H1 (cell line): ENCODE results near the gene ZRANB3. TPM values are rescaled to one million over a fixed set of nuclear protein-coding genes. Genes with fewer than 3 reads are reported as not detected.

Source experiments
- CTCF ChIA-PET: fragments of 300-600 bp; sonication (Branson Sonifier 250); formaldehyde crosslinking; loops from one replicate; lab custom pipeline; 2021; ENCODE audit not compliant: partially characterized antibody; lab: Charles Lee
- POLR2A ChIA-PET: fragments of 300-600 bp; sonication (Branson Sonifier 250); formaldehyde crosslinking; loops from one replicate; lab custom pipeline; 2021; ENCODE audit warnings: inconsistent platforms; ENCODE audit not compliant: partially characterized antibody; lab: Charles Lee
- DNase-seq, 2 experiments: peaks; one replicate each; pipeline versions ENCODE4 v3.0.0 to v3.0.0-alpha.2; 2010 to 2022; ENCODE audit warnings: low spot score in 2 of 2, low read depth in 1 of 2, mixed read lengths in 1 of 2
- FAIRE-seq: peaks from 2 replicates; lab custom pipeline; 2011; peaks lifted over from hg19 to GRCh38; lab: Jason Lieb, UNC
- H2AFZ ChIP-seq: 2 replicates; pipeline ENCODE4 v1.8.1; 2012; ENCODE audit warnings: low read length, inconsistent platforms
- H2AK5ac ChIP-seq: 2 replicates; pipeline ENCODE4 v1.6.1; 2013; ENCODE audit warnings: low read depth, low read length
- H2BK120ac ChIP-seq: replicated peaks from 2 replicates; pipeline ENCODE3; 2013; ENCODE audit warnings: low read depth, low read length, inconsistent platforms
- H2BK12ac ChIP-seq: 2 replicates; pipeline ENCODE4 v1.6.1; 2013; ENCODE audit warnings: low read depth, low read length
- H2BK15ac ChIP-seq: 2 replicates; pipeline ENCODE4 v1.6.1; 2013; ENCODE audit warnings: low read length
- H2BK20ac ChIP-seq: 2 replicates; pipeline ENCODE4 v1.6.1; 2013; ENCODE audit warnings: low read length
- H2BK5ac ChIP-seq: 2 replicates; pipeline ENCODE4 v1.6.1; 2013; ENCODE audit warnings: low read depth, low read length
- H3K14ac ChIP-seq: 2 replicates; pipeline ENCODE4 v1.6.1; 2013; ENCODE audit warnings: inconsistent platforms; ENCODE audit not compliant: insufficient read length
- H3K18ac ChIP-seq: 2 replicates; pipeline ENCODE4 v1.6.1; 2013; ENCODE audit warnings: low read length; ENCODE audit errors: extremely low read depth
- H3K23ac ChIP-seq: 2 replicates; pipeline ENCODE4 v1.6.1; 2013; ENCODE audit warnings: inconsistent platforms; ENCODE audit not compliant: insufficient read length
- H3K23me2 ChIP-seq: 2 replicates; pipeline ENCODE4 v1.6.1; 2013; ENCODE audit warnings: low read depth, low read length
- H3K27ac ChIP-seq: 2 replicates; pipeline ENCODE4 v1.6.1; 2011; ENCODE audit warnings: low read depth, low read length, inconsistent platforms
- H3K27me3 ChIP-seq, 4 experiments: replicated peaks in 1 of 4; 1 replicate in 1 of 4; 2 replicates in 3 of 4; pipeline versions ENCODE4 v1.6.1 to v1.8.1; 2011 to 2013; ENCODE audit warnings: low read length in 3 of 4, mild to moderate bottlenecking in 3 of 4, inconsistent platforms in 2 of 4, mixed read lengths in 2 of 4, moderate library complexity in 1 of 4; ENCODE audit not compliant: control insufficient read depth in 3 of 4, insufficient read depth in 3 of 4; ENCODE audit errors: extremely low read depth in 1 of 4
- H3K36me3 ChIP-seq, 4 experiments: 2 replicates each; pipeline versions ENCODE4 v1.6.1 to v1.8.1; 2011 to 2013; ENCODE audit warnings: mild to moderate bottlenecking in 4 of 4, low read length in 3 of 4, moderate library complexity in 2 of 4, control low read depth in 1 of 4, inconsistent platforms in 1 of 4; ENCODE audit not compliant: insufficient read depth in 4 of 4, control insufficient read depth in 2 of 4
- H3K4ac ChIP-seq: replicated peaks from 2 replicates; pipeline ENCODE3; 2013; ENCODE audit warnings: low read length, low read depth, mixed read lengths, inconsistent platforms; ENCODE audit not compliant: insufficient read length
- H3K4me1 ChIP-seq, 4 experiments: replicated peaks in 1 of 4; 1 replicate in 1 of 4; 2 replicates in 3 of 4; pipeline versions ENCODE4 v1.6.1 to v1.8.1; 2011 to 2013; ENCODE audit warnings: low read length in 3 of 4, inconsistent platforms in 2 of 4, mixed read lengths in 1 of 4; ENCODE audit not compliant: insufficient read depth in 4 of 4, control insufficient read depth in 3 of 4
- H3K4me2 ChIP-seq, 2 experiments: 2 replicates each; pipeline versions ENCODE4 v1.6.1 to v1.8.1; 2011 to 2013; ENCODE audit warnings: low read depth in 2 of 2, low read length in 2 of 2, control low read depth in 1 of 2, inconsistent platforms in 1 of 2, mild to moderate bottlenecking in 1 of 2; ENCODE audit not compliant: insufficient read depth in 1 of 2
- H3K4me3 ChIP-seq, 4 experiments: fragments of 200-600, 300-600 bp in 1 of 4; sonication (generic), shearing (Covaris generic), sonication (Bioruptor Twin) in 1 of 4; 2 replicates each; pipeline versions ENCODE4 v1.5.1 to v1.8.1; 2011 to 2016; ENCODE audit warnings: low read length in 4 of 4, low read depth in 3 of 4, control low read depth in 2 of 4, inconsistent platforms in 2 of 4, mild to moderate bottlenecking in 2 of 4, mixed read lengths in 1 of 4, moderate library complexity in 1 of 4; ENCODE audit not compliant: insufficient read depth in 2 of 4; ENCODE audit errors: extremely low read depth in 1 of 4
- H3K56ac ChIP-seq: replicated peaks from 2 replicates; pipeline ENCODE3; 2013; ENCODE audit warnings: low read depth, mild to moderate bottlenecking, mixed read lengths, low read length, inconsistent platforms; ENCODE audit not compliant: insufficient read length
- H3K79me1 ChIP-seq: 2 replicates; pipeline ENCODE4 v1.6.1; 2013; ENCODE audit warnings: low read depth, low read length, control low read depth
- H3K79me2 ChIP-seq, 2 experiments: 2 replicates each; pipeline versions ENCODE4 v1.6.1 to v1.8.1; 2012 to 2013; ENCODE audit warnings: low read length in 2 of 2, mild to moderate bottlenecking in 2 of 2, inconsistent platforms in 1 of 2; ENCODE audit not compliant: insufficient read depth in 2 of 2, control insufficient read depth in 1 of 2
- H3K9ac ChIP-seq, 4 experiments: replicated peaks in 1 of 4; 1 replicate in 1 of 4; 2 replicates in 3 of 4; pipeline versions ENCODE4 v1.6.1 to v1.8.1; 2011 to 2013; ENCODE audit warnings: low read depth in 3 of 4, low read length in 3 of 4, control low read depth in 2 of 4, mild to moderate bottlenecking in 2 of 4, moderate library complexity in 2 of 4, inconsistent platforms in 1 of 4; ENCODE audit errors: extremely low read depth in 1 of 4
- H3K9me3 ChIP-seq, 2 experiments: 2 replicates each; pipeline versions ENCODE4 v1.6.1 to v1.8.1; 2012 to 2013; ENCODE audit warnings: mild to moderate bottlenecking in 2 of 2, moderate library complexity in 2 of 2, control low read depth in 1 of 2, inconsistent platforms in 1 of 2, low read depth in 1 of 2, low read length in 1 of 2, mixed read lengths in 1 of 2; ENCODE audit not compliant: insufficient read depth in 2 of 2
- H4K20me1 ChIP-seq, 2 experiments: replicated peaks in 1 of 2; 2 replicates each; pipeline versions ENCODE3 to v1.8.1; 2011 to 2013; ENCODE audit warnings: inconsistent platforms in 2 of 2, low read length in 2 of 2, mild to moderate bottlenecking in 1 of 2; ENCODE audit not compliant: insufficient read depth in 2 of 2, control insufficient read depth in 1 of 2
- H4K5ac ChIP-seq: 2 replicates; pipeline ENCODE4 v1.6.1; 2013; ENCODE audit warnings: low read length, low read depth, mixed read lengths, inconsistent platforms; ENCODE audit not compliant: insufficient read length
- H4K8ac ChIP-seq: 2 replicates; pipeline ENCODE4 v1.8.0; 2013; ENCODE audit warnings: mild to moderate bottlenecking, moderate library complexity, low read length, inconsistent platforms; ENCODE audit not compliant: insufficient read depth; ENCODE audit errors: extremely low read depth
- H4K91ac ChIP-seq: replicated peaks from 2 replicates; pipeline ENCODE3; 2013; ENCODE audit warnings: low read length, mixed read lengths, inconsistent platforms; ENCODE audit not compliant: insufficient read length
- KDM4A ChIP-seq: IDR thresholded peaks from one replicate; pipeline ENCODE4 v1.7.1; 2012; ENCODE audit warnings: low read depth, mild to moderate bottlenecking, moderate library complexity, low read length, inconsistent platforms; ENCODE audit not compliant: severe bottlenecking
- SAP30 ChIP-seq: fragments of 300-600 bp; sonication (generic); IDR thresholded peaks from 2 replicates; pipeline ENCODE4 v1.7.1; 2012; ENCODE audit warnings: low read length, moderate library complexity, mild to moderate bottlenecking, inconsistent platforms; ENCODE audit not compliant: insufficient read depth, insufficient replicate concordance
- USF2 ChIP-seq: IDR thresholded peaks from 2 replicates; pipeline ENCODE4 v1.6.1; 2011; ENCODE audit warnings: low read length, improper control_type of control experiment
- WGBS, 2 experiments: shearing (Covaris generic) in 1 of 2; methylation state at CpG; one replicate each; pipeline versions ENCODE4 v1.1.6 to v1.1.7; 2013 to 2015; ENCODE audit warnings: low lambda C conversion rate in 2 of 2, mixed read lengths in 2 of 2, inconsistent platforms in 1 of 2, low coverage in 1 of 2, missing lambda C conversion rate in 1 of 2; ENCODE audit not compliant: insufficient replicate concordance in 2 of 2, insufficient coverage in 1 of 2, insufficient read length in 1 of 2; ENCODE audit errors: extremely low coverage in 1 of 2, missing lambda C conversion rate in 1 of 2; 5-methylcytosine and 5-hydroxymethylcytosine counted together
- polyA plus RNA-seq, 7 experiments: library from polyadenylated mRNA; depleted of rRNA in 3 of 7; stranded (reverse) in 5 of 7; unstranded in 2 of 7; fragments of >200 nt in 5 of 7; fragments of 200-250 nt in 2 of 7; gene quantifications; 1 replicate in 5 of 7; 2 replicates in 1 of 7; 4 replicates in 1 of 7; pipeline versions ENCODE4 v1.2.1 to v1.2.3, GENCODE V29; 2011 to 2013; ENCODE audit warnings: missing spikeins in 2 of 7, mixed read lengths in 2 of 7
- total RNA-seq: library from RNA; stranded (reverse); fragmentation: NEBNext Ultra II Directional; extraction: Animal tissue kit (Norgen Biotek cat#: 25700); gene quantifications from 2 replicates; pipeline ENCODE4 v1.2.1, GENCODE V29; 2021

The ZRANB3 gene
- total and polyA plus RNA-seq, 2 of the 8 experiments (the other 6 are each of a cell fraction or from before 2014, with no cell fraction given) = 4.5 to 19.3 TPM

- no peak overlapping the region for H2AK5ac ChIP-seq
- H4K20me1 ChIP-seq = peaks cover 0 to 2% of the 10 kb centered on the region in 2 experiments
- H4K91ac ChIP-seq = no peak overlapping the region
- no peak overlapping the region for H2BK12ac ChIP-seq
- 86% methylated on average over 3 of the region's 3 CpGs; no CpG with 5 or more reads in 1 of the 2 experiments for WGBS, 2 experiments
- H3K4ac ChIP-seq = no peak overlapping the region
- DNase-seq = no peak
- no peaks in the 10 kb centered on the region for H3K27me3 ChIP-seq
- H2BK120ac ChIP-seq = no peak overlapping the region
- H2AFZ ChIP-seq = no peak overlapping the region
- H2BK5ac ChIP-seq = no peak overlapping the region
- H3K4me1 ChIP-seq = peaks cover 0 to 2% (median 0%) of the 10 kb centered on the region in 4 experiments; a peak in 1 of 7 replicates
- H3K18ac ChIP-seq = no peak overlapping the region
- no peak overlapping the region for H3K56ac ChIP-seq
- H3K9me3 ChIP-seq = no peaks in the 10 kb centered on the region
- H3K4me3 ChIP-seq = no peak overlapping the region
- FAIRE-seq = no peak
- ChIA-PET POLR2A (no interaction called here), CTCF (no interaction called here)
- no peaks in the 10 kb centered on the region for H3K79me1 ChIP-seq
- H3K36me3 ChIP-seq = no peaks in the 10 kb centered on the region; a peak in 1 of 8 replicates
- H3K9ac ChIP-seq = no peak overlapping the region
- H4K5ac ChIP-seq = no peak overlapping the region
- no peak overlapping the region for H2BK15ac ChIP-seq
- H4K8ac ChIP-seq = no peak overlapping the region
- no peaks in the 10 kb centered on the region for H3K23me2 ChIP-seq
- H3K23ac ChIP-seq = no peak overlapping the region
- H3K79me2 ChIP-seq = peaks cover 3 to 96% of the 10 kb centered on the region in 2 experiments; a peak in 3 of 4 replicates
- no peak overlapping the region for H2BK20ac ChIP-seq
- no peak overlapping the region for H3K4me2 ChIP-seq
- no peak overlapping the region for H3K27ac ChIP-seq
- no peak overlapping the region for H3K14ac ChIP-seq
- TF ChIP-seq SAP30 = no peak
- no peak for TF ChIP-seq USF2
- TF ChIP-seq KDM4A = no peak
Measured at GRCh38 chr2:135546436-135546835, 15.4 kb upstream of the ZRANB3 start.
